ENCODE measurements around the gene EIF2D.

DNA sequence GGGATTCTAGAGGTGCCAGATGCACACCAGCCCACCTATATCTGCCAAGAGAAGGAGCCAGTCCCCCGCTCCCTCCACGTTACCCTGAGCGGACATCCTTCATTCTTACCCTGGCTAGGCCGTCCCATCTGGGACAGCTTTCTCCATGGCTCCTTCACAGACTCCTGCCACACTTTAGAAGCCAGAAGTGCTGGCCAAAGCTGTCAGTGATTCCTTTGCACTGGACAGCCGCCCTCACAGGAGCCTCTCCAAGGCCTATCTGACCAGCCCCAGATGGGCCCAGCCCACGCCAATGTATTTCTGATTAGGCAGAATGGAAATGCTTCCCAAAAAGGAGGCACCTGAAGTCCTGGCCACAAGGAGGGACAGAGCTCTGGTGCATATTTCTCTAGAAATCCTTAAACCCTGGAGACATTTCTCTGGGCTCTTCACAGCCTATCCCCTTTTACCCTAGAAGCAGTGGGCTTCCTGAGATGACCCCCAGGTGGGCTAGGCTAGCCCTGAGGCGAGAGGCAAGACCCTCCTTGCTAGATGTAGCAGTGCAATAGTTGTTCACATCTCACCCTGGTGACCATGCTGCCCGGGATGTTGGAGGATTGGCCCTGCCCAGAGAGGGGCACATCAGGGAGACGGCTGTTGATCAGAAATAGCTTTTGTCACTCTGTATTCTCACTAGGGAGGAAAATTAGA is 60.8 kb downstream of the EIF2D start:
- no peak for TF ChIP-seq POLR2AphosphoS5 (IDR thresholded peaks at IDR 0.05; ENCODE audit: low read depth, low read length)
- no peak for TF ChIP-seq REST (IDR thresholded peaks at IDR 0.05; ENCODE audit: insufficient read depth in 1 of 2, low read depth in 2 of 2, low read length in 2 of 2)
- no peak for TF ChIP-seq SIN3A (IDR thresholded peaks at IDR 0.05; ENCODE audit: borderline replicate concordance, insufficient read depth, low read length)

Measured in PFSK-1 (cell line).